ENCODE results near the gene FUT2.

FUT2 gene

GRCh38 chr19:48742096-48742495, 46.3 kb downstream of the FUT2 start:
- no peaks in the 10 kb centered on the region for H3K9me2 ChIP-seq (replicated peaks; ENCODE audit: insufficient read depth, low read length)
- no peaks in the 10 kb centered on the region for H3K9me3 ChIP-seq (ENCODE audit: insufficient read depth, low read length)
- TF ChIP-seq CTCF (IDR thresholded peaks at IDR 0.05; ENCODE audit: insufficient read depth, low read length, poor library complexity, severe bottlenecking) = no peak
- no peak for TF ChIP-seq EZH2phosphoT487 (conservative IDR thresholded peaks at IDR 0.05; ENCODE audit: low read length)
- no peak overlapping the region for H3K4me2 ChIP-seq (ENCODE audit: low read depth, low read length, poor library complexity, severe bottlenecking)
- H3F3A ChIP-seq (ENCODE audit: insufficient read depth) = no peaks in the 10 kb centered on the region
- H3K9ac ChIP-seq (ENCODE audit: low read length) = no peak overlapping the region
- H3K27me3 ChIP-seq (ENCODE audit: low read length) = no peaks in the 10 kb centered on the region
- no peak overlapping the region for H3K27ac ChIP-seq (ENCODE audit: low read depth, low read length)
- no peaks in the 10 kb centered on the region for H3K36me3 ChIP-seq (ENCODE audit: low read length)
- no peaks in the 10 kb centered on the region for H4K20me1 ChIP-seq (ENCODE audit: low read depth, low read length)
- no peaks in the 10 kb centered on the region for H3K79me2 ChIP-seq (ENCODE audit: insufficient read depth, low read length)
- no peak overlapping the region for H2AFZ ChIP-seq (ENCODE audit: low read depth, low read length, severe bottlenecking)
- H3K4me3 ChIP-seq (ENCODE audit: insufficient read depth, low read length, poor library complexity, severe bottlenecking) = no peak overlapping the region

- no peak overlapping the region for H3K4me2 ChIP-seq (ENCODE audit: low read depth, low read length, poor library complexity, severe bottlenecking)
- H2AFZ ChIP-seq (ENCODE audit: low read depth, low read length, severe bottlenecking) = peak overlapping the region; percentile 50
- no peaks in the 10 kb centered on the region for H3K36me3 ChIP-seq (ENCODE audit: low read length)
- no peaks in the 10 kb centered on the region for H3K79me2 ChIP-seq (ENCODE audit: insufficient read depth, low read length)
- no peak overlapping the region for H3K9ac ChIP-seq (ENCODE audit: low read length)
- H3K4me3 ChIP-seq (ENCODE audit: insufficient read depth, low read length, poor library complexity, severe bottlenecking) = no peak overlapping the region
- H3F3A ChIP-seq (ENCODE audit: insufficient read depth) = no peaks in the 10 kb centered on the region
- TF ChIP-seq CTCF (IDR thresholded peaks at IDR 0.05; ENCODE audit: insufficient read depth, low read length, poor library complexity, severe bottlenecking) (no peak), EZH2phosphoT487 (conservative IDR thresholded peaks at IDR 0.05; ENCODE audit: low read length) (no peak)
- no peak overlapping the region for H3K27ac ChIP-seq (ENCODE audit: low read depth, low read length)
- H3K9me3 ChIP-seq (ENCODE audit: insufficient read depth, low read length) = no peaks in the 10 kb centered on the region
- no peaks in the 10 kb centered on the region for H3K27me3 ChIP-seq (ENCODE audit: low read length)
- H4K20me1 ChIP-seq (ENCODE audit: low read depth, low read length) = no peaks in the 10 kb centered on the region
- no peaks in the 10 kb centered on the region for H3K9me2 ChIP-seq (replicated peaks; ENCODE audit: insufficient read depth, low read length)
Measured at GRCh38 chr19:48745208-48745995, 49.6 kb downstream of the FUT2 start.

GRCh38 chr19:48746110-48746509, 50.3 kb downstream of the FUT2 start:
- Histone ChIP-seq H2AFZ (ENCODE audit: low read depth, low read length, severe bottlenecking) (no peak overlapping the region), H3K4me3 (ENCODE audit: insufficient read depth, low read length, poor library complexity, severe bottlenecking) (no peak overlapping the region), H3K27me3 (ENCODE audit: low read length) (no peaks in the 10 kb centered on the region), H3K36me3 (ENCODE audit: low read length) (no peaks in the 10 kb centered on the region), H3K27ac (ENCODE audit: low read depth, low read length) (no peak overlapping the region), H3K4me2 (ENCODE audit: low read depth, low read length, poor library complexity, severe bottlenecking) (no peak overlapping the region), H4K20me1 (ENCODE audit: low read depth, low read length) (no peaks in the 10 kb centered on the region), H3K9me3 (ENCODE audit: insufficient read depth, low read length) (no peaks in the 10 kb centered on the region), H3F3A (ENCODE audit: insufficient read depth) (no peaks in the 10 kb centered on the region), H3K9me2 (replicated peaks; ENCODE audit: insufficient read depth, low read length) (no peaks in the 10 kb centered on the region), H3K9ac (ENCODE audit: low read length) (no peak overlapping the region), H3K79me2 (ENCODE audit: insufficient read depth, low read length) (no peaks in the 10 kb centered on the region)
- TF ChIP-seq EZH2phosphoT487 (conservative IDR thresholded peaks at IDR 0.05; ENCODE audit: low read length) (no peak), CTCF (IDR thresholded peaks at IDR 0.05; ENCODE audit: insufficient read depth, low read length, poor library complexity, severe bottlenecking) (no peak)
